HFFc6 (cell line): ENCODE measurements around the gene CPN2. TPM values are rescaled to one million over a fixed set of nuclear protein-coding genes. Genes with fewer than 3 reads are reported as not detected.

Source experiments
- DNase-seq: peaks from one replicate; pipeline ENCODE4 v3.0.0-alpha.2; 2018
- H3K27ac Mint-ChIP-seq: 2 replicates; pipeline ENCODE4 v1.8.0; 2020; ENCODE audit warnings: mild to moderate bottlenecking, mixed read lengths
- H3K27me3 Mint-ChIP-seq: 2 replicates; pipeline ENCODE4 v1.8.0; 2021; ENCODE audit warnings: mild to moderate bottlenecking, moderate library complexity, mixed read lengths; ENCODE audit not compliant: insufficient read depth
- H3K36me3 Mint-ChIP-seq: 2 replicates; pipeline ENCODE4 v1.8.0; 2021; ENCODE audit warnings: low read depth, mixed read lengths
- H3K4me1 Mint-ChIP-seq: 2 replicates; pipeline ENCODE4 v1.8.0; 2020; ENCODE audit warnings: low read depth, mixed read lengths
- H3K4me3 Mint-ChIP-seq: 2 replicates; pipeline ENCODE4 v1.8.0; 2020; ENCODE audit warnings: mild to moderate bottlenecking, moderate library complexity, mixed read lengths
- H3K9me3 Mint-ChIP-seq: 2 replicates; pipeline ENCODE4 v1.8.0; 2020; ENCODE audit warnings: mild to moderate bottlenecking, mixed read lengths
- CTCF ChIP-seq: fragments of 200-600 bp; sonication (generic); IDR thresholded peaks from 2 replicates; pipeline ENCODE4 v1.5.0; 2021; ENCODE audit warnings: antibody characterized with exemption, mild to moderate bottlenecking
- total RNA-seq, 6 experiments: library from RNA; stranded (reverse); fragmentation: NEBNext Ultra II Directional; extraction: Animal tissue kit (Norgen Biotek cat#: 25700); gene quantifications; 2 replicates in 1 of 6; 3 replicates in 5 of 6; pipeline ENCODE4 v1.2.3, GENCODE V29; 2021

The CPN2 gene
- total RNA-seq, 6 experiments from 2014 or later, result 0.24 to 0.56 (median 0.35) TPM

GRCh38 chr3:194321693-194322640, 29.2 kb downstream of the CPN2 start:
- no peaks in the 10 kb centered on the region for H3K4me1 Mint-ChIP-seq
- peaks cover 17% of the 10 kb centered on the region for H3K27me3 Mint-ChIP-seq
- peaks cover 16% of the 10 kb centered on the region for H3K9me3 Mint-ChIP-seq
- peaks cover 9% of the 10 kb centered on the region; the same call in 1 of the 2 replicates for H3K36me3 Mint-ChIP-seq
- no peak overlapping the region for H3K27ac Mint-ChIP-seq
- no peak for DNase-seq
- no peak overlapping the region for H3K4me3 Mint-ChIP-seq
- no peak for TF ChIP-seq CTCF

GRCh38 chr3:194320744-194321243, 30.3 kb downstream of the CPN2 start:
- no peak overlapping the region for H3K4me3 Mint-ChIP-seq
- peaks cover 9% of the 10 kb centered on the region; the same call in 1 of the 2 replicates for H3K36me3 Mint-ChIP-seq
- H3K9me3 Mint-ChIP-seq, result peaks cover 16% of the 10 kb centered on the region
- no peak for TF ChIP-seq CTCF
- peaks cover 25% of the 10 kb centered on the region for H3K27me3 Mint-ChIP-seq
- no peaks in the 10 kb centered on the region for H3K4me1 Mint-ChIP-seq
- no peak for DNase-seq
- H3K27ac Mint-ChIP-seq, result no peak overlapping the region

GRCh38 chr3:194320100-194320499, 31.0 kb downstream of the CPN2 start:
- Mint-ChIP-seq H3K4me1 (peaks cover 3% of the 10 kb centered on the region), H3K4me3 (no peak overlapping the region), H3K9me3 (peaks cover 16% of the 10 kb centered on the region), H3K36me3 (peaks cover 9% of the 10 kb centered on the region; the same call in 1 of the 2 replicates), H3K27me3 (peaks cover 26% of the 10 kb centered on the region), H3K27ac (no peak overlapping the region)
- no peak for TF ChIP-seq CTCF
- no peak for DNase-seq

- Mint-ChIP-seq H3K4me1 (peaks cover 8% of the 10 kb centered on the region), H3K36me3 (peaks cover 9% of the 10 kb centered on the region; the same call in 1 of the 2 replicates), H3K27me3 (peaks cover 32% of the 10 kb centered on the region), H3K4me3 (no peak overlapping the region), H3K9me3 (peaks cover 16% of the 10 kb centered on the region), H3K27ac (no peak overlapping the region)
- no peak for TF ChIP-seq CTCF
- DNase-seq, result no peak
Measured at GRCh38 chr3:194318511-194319161, 32.5 kb downstream of the CPN2 start.

GRCh38 chr3:194316918-194317317, 34.2 kb downstream of the CPN2 start:
- Mint-ChIP-seq H3K27me3 (peaks cover 42% of the 10 kb centered on the region), H3K4me1 (peaks cover 21% of the 10 kb centered on the region), H3K36me3 (peaks cover 9% of the 10 kb centered on the region; the same call in 1 of the 2 replicates), H3K27ac (no peak overlapping the region), H3K4me3 (no peak overlapping the region), H3K9me3 (peaks cover 16% of the 10 kb centered on the region)
- no peak for DNase-seq
- TF ChIP-seq CTCF, result no peak
